Fibroblast of lung (primary cell): ENCODE data around the gene MOSMO. TPM values are rescaled to one million over a fixed set of nuclear protein-coding genes. Genes with fewer than 3 reads are reported as not detected.

Source experiments
- DNase-seq, 2 donors: peaks; one replicate each; pipeline versions ENCODE4 v3.0.0 to v3.0.0-alpha.2; 2010; ENCODE audit warnings: low read depth in 2 of 2
- H2AFZ ChIP-seq: 2 replicates; pipeline ENCODE4 v1.5.1; 2012; ENCODE audit warnings: low read length, control low read depth, inconsistent platforms
- H3K27ac ChIP-seq: 2 replicates; pipeline ENCODE4 v1.5.1; 2011; ENCODE audit warnings: low read length, control low read depth; ENCODE audit not compliant: insufficient read depth
- H3K27me3 ChIP-seq: 2 replicates; pipeline ENCODE4 v1.5.1; 2011; ENCODE audit warnings: mild to moderate bottlenecking, low read length; ENCODE audit not compliant: control insufficient read depth, insufficient read depth
- H3K36me3 ChIP-seq: 2 replicates; pipeline ENCODE4 v1.5.1; 2011; ENCODE audit warnings: low read length; ENCODE audit not compliant: control insufficient read depth, insufficient read depth
- H3K4me1 ChIP-seq: 2 replicates; pipeline ENCODE4 v1.5.1; 2011; ENCODE audit warnings: low read length; ENCODE audit not compliant: control insufficient read depth, insufficient read depth; ENCODE audit errors: extremely low read depth
- H3K4me2 ChIP-seq: 2 replicates; pipeline ENCODE4 v1.5.1; 2011; ENCODE audit warnings: low read length, control low read depth; ENCODE audit not compliant: insufficient read depth; ENCODE audit errors: extremely low read depth
- H3K4me3 ChIP-seq, 4 experiments: fragments of 200-600 bp in 1 of 4; sonication (generic) in 1 of 4; replicated peaks in 1 of 4; 2 replicates each; pipeline ENCODE4 v1.5.1; 2011 to 2016; ENCODE audit warnings: low read length in 4 of 4, low read depth in 3 of 4, mild to moderate bottlenecking in 3 of 4, control low read depth in 2 of 4, inconsistent platforms in 1 of 4, mixed read lengths in 1 of 4; ENCODE audit not compliant: insufficient read depth in 1 of 4; ENCODE audit errors: control extremely low read depth in 1 of 4
- H3K79me2 ChIP-seq: 2 replicates; pipeline ENCODE4 v1.5.1; 2012; ENCODE audit warnings: mild to moderate bottlenecking, low read length, inconsistent platforms; ENCODE audit not compliant: control insufficient read depth, insufficient read depth
- H3K9ac ChIP-seq: 2 replicates; pipeline ENCODE4 v1.5.1; 2011; ENCODE audit warnings: mild to moderate bottlenecking, low read length, control low read depth; ENCODE audit not compliant: insufficient read depth
- H3K9me3 ChIP-seq: 2 replicates; pipeline ENCODE4 v1.5.1; 2012; ENCODE audit warnings: low read depth, low read length; ENCODE audit not compliant: control insufficient read depth, insufficient read depth
- H4K20me1 ChIP-seq: 2 replicates; pipeline ENCODE4 v1.5.1; 2011; ENCODE audit warnings: low read length; ENCODE audit not compliant: control insufficient read depth, insufficient read depth; ENCODE audit errors: extremely low read depth
- CTCF ChIP-seq, 2 donors: IDR thresholded peaks in 1 of 2; conservative IDR thresholded peaks in 1 of 2; 1 replicate in 1 of 2; 2 replicates in 1 of 2; pipeline ENCODE4 v1.5.1; 2011 to 2012; ENCODE audit warnings: low read length in 2 of 2, control low read depth in 1 of 2, inconsistent platforms in 1 of 2, low read depth in 1 of 2, mild to moderate bottlenecking in 1 of 2
- EZH2 ChIP-seq: IDR thresholded peaks from 2 replicates; pipeline ENCODE4 v1.5.1; 2012; ENCODE audit warnings: low read length, control low read depth, mild to moderate bottlenecking; ENCODE audit errors: missing control alignments
- polyA plus RNA-seq, 2 donors: library from polyadenylated mRNA; depleted of rRNA in 1 of 2; stranded (reverse) in 1 of 2; unstranded in 1 of 2; fragments of >200 nt; gene quantifications; 2 replicates each; pipeline ENCODE4 v1.2.1, GENCODE V29; 2011 to 2012; ENCODE audit warnings: missing spikeins in 1 of 2
- total RNA-seq: library from RNA; depleted of rRNA; stranded (reverse); fragments of >200 nt; gene quantifications from 2 replicates; pipeline ENCODE4 v1.2.1, GENCODE V29; 2014

Gene MOSMO
- total and polyA plus RNA-seq, 2 donors (not counting 1 experiment from before 2014, with no cell fraction given) = 13.7 to 14.0 TPM

- H3K36me3 ChIP-seq = peaks cover 12% of the 10 kb centered on the region
Observed at GRCh38 chr16:21963887-21964286, 44.0 kb upstream of the MOSMO start.

DNA sequence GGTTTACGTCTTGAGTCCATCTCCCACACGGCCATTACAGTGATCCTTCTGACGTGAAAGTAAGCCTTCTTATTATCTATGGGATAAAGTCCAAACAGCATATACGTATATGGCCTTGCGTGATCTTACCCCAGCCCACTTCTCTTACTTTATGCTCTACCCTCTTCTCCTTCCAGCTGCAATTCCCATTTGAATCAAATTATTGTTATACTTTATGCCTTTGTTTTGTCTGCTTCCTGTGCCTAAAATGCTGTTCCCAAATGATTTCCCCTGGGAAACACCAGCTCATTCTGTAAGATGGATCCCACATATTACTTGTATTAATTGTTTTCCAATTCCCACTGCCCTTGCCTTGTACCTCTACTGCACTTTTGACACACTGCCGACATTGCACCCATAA is 43.6 kb upstream of the MOSMO start:
- Histone ChIP-seq H2AFZ (no peak overlapping the region), H3K4me1 (no peaks in the 10 kb centered on the region), H3K9ac (no peak overlapping the region), H3K4me2 (no peak overlapping the region), H3K9me3 (no peaks in the 10 kb centered on the region), H3K27me3 (no peaks in the 10 kb centered on the region), H4K20me1 (no peaks in the 10 kb centered on the region), H3K27ac (no peak overlapping the region), H3K4me3 (no peak overlapping the region), H3K36me3 (peaks cover 8% of the 10 kb centered on the region), H3K79me2 (no peaks in the 10 kb centered on the region)
- DNase-seq = no peak
- TF ChIP-seq EZH2 (no peak), CTCF (conservative IDR thresholded peaks at IDR 0.05 in 1 of 2, IDR thresholded peaks at IDR 0.05 in 1 of 2; ENCODE audit: low read depth in 1 of 2, low read length in 2 of 2) (no peak)

More at GRCh38 chr16:21963887-21964286, 44.0 kb upstream of the MOSMO start:
- Histone ChIP-seq H4K20me1 (no peaks in the 10 kb centered on the region), H3K9me3 (no peaks in the 10 kb centered on the region), H3K27ac (no peak overlapping the region), H3K9ac (no peak overlapping the region), H3K4me1 (no peaks in the 10 kb centered on the region), H3K4me2 (no peak overlapping the region), H3K27me3 (no peaks in the 10 kb centered on the region), H2AFZ (no peak overlapping the region), H3K79me2 (no peaks in the 10 kb centered on the region), H3K4me3 (no peak overlapping the region)
- no peak for TF ChIP-seq EZH2
- no peak for TF ChIP-seq CTCF (conservative IDR thresholded peaks at IDR 0.05 in 1 of 2, IDR thresholded peaks at IDR 0.05 in 1 of 2; ENCODE audit: low read depth in 1 of 2, low read length in 2 of 2)
- DNase-seq = no peak

GRCh38 chr16:21971856-21972255 is 36.1 kb upstream of the MOSMO start:
- Histone ChIP-seq H3K36me3 (peaks cover 4% of the 10 kb centered on the region), H3K4me3 (no peak overlapping the region), H3K4me1 (no peaks in the 10 kb centered on the region), H3K9ac (no peak overlapping the region), H3K27ac (no peak overlapping the region), H3K79me2 (no peaks in the 10 kb centered on the region), H2AFZ (no peak overlapping the region), H3K27me3 (no peaks in the 10 kb centered on the region), H4K20me1 (no peaks in the 10 kb centered on the region), H3K9me3 (no peaks in the 10 kb centered on the region), H3K4me2 (no peak overlapping the region)
- TF ChIP-seq CTCF (conservative IDR thresholded peaks at IDR 0.05 in 1 of 2, IDR thresholded peaks at IDR 0.05 in 1 of 2; ENCODE audit: low read depth in 1 of 2, low read length in 2 of 2) (no peak), EZH2 (no peak)
- no peak for DNase-seq
